T-helper 2 cell treated with Interferon-gamma antibody and Interleukin-4, amounts not matched to agents 100 ng/mL and 5 ng/mL, for 36 hours (primary cell): ENCODE measurements around the gene PNPO. TPM values are rescaled to one million over a fixed set of nuclear protein-coding genes. Genes with fewer than 3 reads are reported as not detected.
"Not testable (repeated sequence)": the region's sequence is repeated elsewhere in the genome, so short reads cannot be mapped to it uniquely, and the experiment has no call there.

Source experiments
- intact Hi-C: fragments of 100-400 bp; cut with micrococcal nuclease; formaldehyde crosslinking; loops from one replicate; pipeline ENCODE4 v1.15.1; 2023
- total RNA-seq: library from RNA; stranded (reverse); gene quantifications from 2 replicates; pipeline ENCODE4 v1.2.3, GENCODE V29; 2022

PNPO gene
- total RNA-seq, 1 donor from 2014 or later = 39.4 TPM

DNA sequence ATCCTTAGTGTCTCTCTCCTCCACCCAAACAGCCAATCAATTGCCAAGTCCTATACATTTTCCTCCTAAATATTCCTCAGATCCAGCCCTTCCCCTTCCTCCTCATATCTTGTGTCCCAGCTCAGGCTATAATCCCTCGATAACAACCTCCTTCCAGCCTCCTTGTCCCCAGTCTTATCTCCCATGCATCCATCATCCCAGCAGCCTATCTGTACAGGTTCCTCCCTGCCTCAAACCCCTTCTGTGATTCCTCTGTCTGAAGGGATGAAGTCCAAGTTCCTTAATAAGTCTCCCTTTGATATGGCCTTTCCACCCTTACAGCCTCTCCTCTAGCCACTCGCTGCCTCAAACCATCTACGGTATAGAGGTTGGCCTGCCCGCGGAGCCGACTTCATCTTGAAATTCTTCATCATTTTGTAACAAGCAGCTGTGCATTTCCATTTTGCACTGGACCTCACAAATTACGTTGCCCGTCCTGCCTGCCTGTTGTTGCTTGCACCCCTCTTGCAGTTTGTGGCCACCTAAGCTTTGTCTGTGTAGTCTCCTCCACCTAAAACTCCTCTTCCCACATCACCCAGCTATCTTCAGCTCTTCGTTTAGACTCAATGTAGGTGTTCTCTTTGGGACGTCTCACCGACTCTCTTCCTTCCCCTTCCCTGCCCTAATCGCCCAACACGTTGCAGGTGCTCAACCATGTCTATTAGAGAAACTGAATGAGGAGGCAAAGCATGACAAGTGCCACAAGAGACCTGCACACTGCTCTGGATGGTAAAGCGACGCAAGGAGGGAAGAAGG, 28.8 kb downstream of the PNPO start:
- intact Hi-C loops = loop anchor here (1.0 to 2.0 kb wide), 7 partner anchors 21 to 131 kb away; partner anchors contain the start of genes CBX1, NFE2L1, PNPO and SP2

DNA sequence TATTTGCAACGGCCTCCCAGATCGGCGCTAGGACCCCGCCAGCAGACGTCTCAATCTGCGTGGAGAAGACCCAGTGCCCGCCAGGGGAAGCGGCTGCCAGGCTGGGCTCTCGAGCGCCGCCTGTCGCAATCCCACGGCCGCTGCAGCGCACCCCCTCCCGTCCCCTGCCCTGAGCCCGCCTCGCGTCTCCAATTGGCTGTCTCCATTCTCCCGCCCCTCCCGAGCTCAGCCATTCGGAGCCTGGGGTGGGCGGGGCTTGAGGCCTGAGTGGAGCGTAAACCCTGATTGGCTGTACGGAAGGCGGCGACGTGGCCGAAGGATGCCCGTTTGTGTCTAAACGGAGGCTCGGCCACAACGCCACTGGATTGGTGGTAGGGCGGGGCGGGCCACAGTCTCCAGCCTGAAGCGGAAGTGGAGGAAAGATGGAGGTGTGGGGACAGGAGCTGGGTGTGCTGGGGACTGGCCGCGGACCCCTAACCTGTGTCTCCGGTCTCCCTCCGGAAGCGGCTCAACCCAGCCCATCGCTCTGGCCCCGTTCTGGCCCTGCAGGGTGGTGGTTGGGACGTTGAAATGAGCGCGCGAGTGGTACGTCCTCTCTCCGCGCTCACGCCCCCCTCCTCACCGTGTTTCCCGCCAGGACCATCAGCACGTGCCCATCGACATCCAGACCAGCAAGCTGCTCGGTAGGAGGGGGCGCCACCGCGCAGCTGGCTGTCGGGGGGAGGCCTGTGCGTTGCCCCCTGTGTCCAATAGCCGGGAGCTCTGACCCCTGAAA, 29.5 kb downstream of the PNPO start, which contains the start of gene CDK5RAP3:
TSS of gene CDK5RAP3 (plus strand) at position 389 of the 775 bp plus-strand sequence. CDS start at position 423, 34 bp downstream.
- intact Hi-C loops = loop anchor here (1.0 to 2.0 kb wide), 7 partner anchors 22 to 130 kb away; partner anchors contain the start of genes CBX1, NFE2L1, PNPO and SP2

DNA sequence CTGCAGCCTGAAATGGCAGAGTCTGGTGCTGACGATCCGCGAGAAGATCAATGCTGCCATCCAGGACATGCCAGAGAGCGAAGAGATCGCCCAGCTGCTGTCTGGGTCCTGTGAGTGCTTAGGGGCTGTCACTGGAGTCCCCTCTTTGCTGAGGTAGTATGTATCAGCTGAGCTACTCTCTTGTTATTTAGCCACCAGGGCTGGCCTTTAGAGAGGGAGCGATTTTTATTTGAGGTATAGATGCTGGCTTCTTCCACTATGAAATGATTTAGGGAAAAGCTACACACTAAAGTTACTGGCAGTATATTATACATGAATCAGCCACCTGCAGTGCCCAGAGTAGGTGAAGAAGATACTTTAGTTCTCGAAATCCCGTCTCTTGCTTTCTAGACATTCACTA, 32.2 kb downstream of the PNPO start:
- intact Hi-C loops = no loop called here

DNA sequence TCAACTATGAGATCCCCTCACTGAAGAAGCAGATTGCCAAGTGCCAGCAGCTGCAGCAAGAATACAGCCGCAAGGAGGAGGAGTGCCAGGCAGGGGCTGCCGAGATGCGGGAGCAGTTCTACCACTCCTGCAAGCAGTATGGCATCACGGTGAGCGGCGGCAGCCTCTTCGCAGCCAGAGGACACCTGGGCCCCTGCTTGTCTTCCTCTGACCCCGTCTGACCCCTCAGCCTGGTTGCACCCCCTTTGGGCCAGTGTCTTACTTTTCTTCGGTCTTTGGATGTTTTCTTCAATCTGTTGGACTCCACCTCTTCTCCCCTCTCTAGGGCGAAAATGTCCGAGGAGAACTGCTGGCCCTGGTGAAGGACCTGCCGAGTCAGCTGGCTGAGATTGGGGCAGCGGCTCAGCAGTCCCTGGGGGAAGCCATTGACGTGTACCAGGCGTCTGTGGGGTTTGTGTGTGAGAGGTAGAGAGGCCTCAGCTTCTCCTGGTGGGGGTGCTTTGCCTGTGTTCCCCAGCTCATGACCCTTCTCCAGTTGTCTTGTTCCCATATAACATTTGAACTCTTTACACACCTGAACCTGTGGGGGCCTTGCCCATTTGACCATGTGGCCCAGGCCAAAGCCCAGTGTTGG, 33.9 kb downstream of the PNPO start:
- intact Hi-C loops = no loop called here

DNA sequence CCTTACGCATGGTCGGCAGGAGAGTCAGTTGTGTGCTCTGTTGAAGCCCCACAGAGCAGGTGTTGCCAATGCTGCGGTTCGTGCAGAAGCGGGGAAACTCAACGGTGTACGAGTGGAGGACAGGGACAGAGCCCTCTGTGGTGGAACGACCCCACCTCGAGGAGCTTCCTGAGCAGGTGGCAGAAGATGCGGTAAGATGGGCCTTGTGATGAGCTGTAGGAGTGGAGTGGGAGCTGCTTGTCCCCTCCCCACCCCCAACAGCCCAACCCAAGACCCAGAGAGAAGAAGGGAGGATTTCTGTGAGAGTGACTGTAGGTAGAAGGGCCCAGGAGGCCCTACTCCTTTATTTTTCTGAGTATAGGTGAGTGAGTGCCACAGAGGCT, 34.4 kb downstream of the PNPO start:
- intact Hi-C loops = no loop called here

DNA sequence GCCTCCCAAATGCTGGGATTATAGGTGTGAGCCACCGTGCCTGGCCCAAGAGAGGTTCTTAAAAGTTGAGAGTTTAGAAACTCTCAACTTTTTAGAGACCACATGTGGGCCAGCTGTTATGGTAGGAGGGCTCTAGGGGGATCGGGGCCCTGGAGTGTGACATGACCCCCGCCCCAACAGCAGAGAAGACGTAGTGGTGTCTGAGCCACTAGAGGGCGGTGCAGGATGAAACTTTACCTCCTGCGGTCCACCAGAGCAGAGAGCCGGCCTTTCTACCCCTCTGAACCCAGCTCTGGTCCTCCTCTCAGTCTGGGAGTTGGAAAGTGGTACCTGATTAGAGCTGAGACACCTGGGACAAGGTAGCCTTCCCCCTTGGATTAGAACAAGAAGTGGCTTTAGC, 37.0 kb downstream of the PNPO start:
- intact Hi-C loops = loop anchor here (2.0 kb wide), 1 partner anchor 38 kb away; no protein-coding TSS in a partner anchor

DNA sequence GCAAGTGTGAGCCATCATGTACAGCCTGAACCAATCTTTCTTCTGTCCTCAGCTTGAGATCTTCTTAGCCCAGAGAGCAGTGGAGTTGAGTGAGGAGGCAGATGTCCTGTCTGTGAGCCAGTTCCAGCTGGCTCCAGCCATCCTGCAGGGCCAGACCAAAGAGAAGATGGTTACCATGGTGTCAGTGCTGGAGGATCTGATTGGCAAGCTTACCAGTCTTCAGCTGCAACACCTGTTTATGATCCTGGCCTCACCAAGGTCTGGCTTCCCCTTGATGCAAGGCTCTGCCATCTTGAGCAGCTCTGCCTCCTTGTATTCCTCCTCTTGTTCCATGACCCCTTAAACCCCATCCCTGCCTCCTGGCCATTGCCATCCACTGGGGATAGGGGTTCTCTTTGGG, 39.2 kb downstream of the PNPO start:
- intact Hi-C loops = no loop called here

DNA sequence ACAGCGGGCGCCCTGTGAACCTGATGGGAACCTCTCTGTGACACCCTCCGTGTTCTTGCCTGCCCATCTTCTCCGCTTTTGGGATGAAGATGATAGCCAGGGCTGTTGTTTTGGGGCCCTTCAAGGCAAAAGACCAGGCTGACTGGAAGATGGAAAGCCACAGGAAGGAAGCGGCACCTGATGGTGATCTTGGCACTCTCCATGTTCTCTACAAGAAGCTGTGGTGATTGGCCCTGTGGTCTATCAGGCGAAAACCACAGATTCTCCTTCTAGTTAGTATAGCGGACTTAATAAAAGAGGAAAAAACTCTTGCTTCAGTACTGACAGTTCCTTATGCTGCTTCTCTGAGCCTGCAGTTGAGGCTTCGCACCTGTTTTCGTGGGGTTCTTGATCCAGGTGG, 40.1 kb downstream of the PNPO start:
- intact Hi-C loops = no loop called here

DNA sequence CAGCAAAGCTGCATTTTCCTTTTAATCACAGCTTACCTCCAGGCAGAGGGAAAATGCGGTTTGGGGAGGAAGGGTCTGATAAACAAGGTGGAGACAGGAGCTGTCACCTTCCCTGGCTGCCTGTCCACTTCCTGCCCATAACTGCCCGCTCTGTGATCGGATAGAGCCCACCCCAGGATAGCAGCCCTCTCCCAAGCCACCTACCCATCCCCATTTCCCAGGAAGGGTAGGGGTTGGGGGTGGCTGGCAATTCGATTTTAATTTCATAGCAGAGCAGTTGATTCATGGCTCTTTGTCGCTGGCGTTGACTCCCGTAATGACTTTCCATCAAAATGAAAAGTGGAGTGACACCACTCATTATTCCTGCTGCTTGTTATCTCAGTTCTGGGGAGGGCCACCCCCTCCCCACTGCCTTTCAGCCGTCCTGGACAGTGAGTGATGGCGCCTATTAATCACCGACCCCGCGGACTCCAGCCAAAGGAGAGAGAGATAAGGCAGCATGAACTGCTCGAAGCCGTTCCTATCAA, 40.8 kb downstream of the PNPO start:
- intact Hi-C loops = no loop called here

DNA sequence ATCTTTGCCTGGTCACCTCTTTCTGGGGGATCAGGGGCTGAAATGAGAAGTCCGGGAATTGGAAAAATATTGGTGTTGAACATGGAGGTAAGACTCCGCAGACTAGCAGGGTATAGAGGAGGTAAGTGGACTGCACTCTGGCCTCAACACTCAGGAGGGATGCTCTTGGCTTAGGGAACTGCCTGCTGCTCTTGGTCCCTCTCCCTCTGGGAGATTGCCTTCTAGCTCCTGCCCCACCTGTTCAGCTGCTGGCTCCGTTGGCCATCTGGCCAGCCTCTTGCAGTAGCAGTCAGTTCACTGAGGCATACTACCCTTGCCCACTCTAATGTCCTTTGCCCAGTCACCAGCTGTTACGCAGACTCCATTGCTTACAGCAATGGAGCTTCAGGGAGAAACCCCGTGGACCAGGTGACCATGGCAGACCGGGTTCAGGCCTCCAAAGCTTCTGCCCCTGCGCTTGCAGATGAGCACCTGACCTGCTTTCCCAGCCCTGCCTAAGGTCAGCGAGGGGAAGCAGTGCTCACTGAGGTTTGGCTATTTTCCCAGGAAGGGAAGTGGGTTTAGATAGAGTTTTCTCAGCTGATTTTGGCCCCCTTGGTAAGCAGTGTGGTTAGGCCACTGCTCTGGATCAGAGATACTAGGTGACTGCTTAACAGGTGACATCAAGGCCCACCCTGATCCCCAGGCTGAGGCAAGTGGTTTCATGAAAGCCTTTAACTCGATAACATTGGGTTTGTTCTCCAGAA, 41.4 kb downstream of the PNPO start:
- intact Hi-C loops = no loop called here

DNA sequence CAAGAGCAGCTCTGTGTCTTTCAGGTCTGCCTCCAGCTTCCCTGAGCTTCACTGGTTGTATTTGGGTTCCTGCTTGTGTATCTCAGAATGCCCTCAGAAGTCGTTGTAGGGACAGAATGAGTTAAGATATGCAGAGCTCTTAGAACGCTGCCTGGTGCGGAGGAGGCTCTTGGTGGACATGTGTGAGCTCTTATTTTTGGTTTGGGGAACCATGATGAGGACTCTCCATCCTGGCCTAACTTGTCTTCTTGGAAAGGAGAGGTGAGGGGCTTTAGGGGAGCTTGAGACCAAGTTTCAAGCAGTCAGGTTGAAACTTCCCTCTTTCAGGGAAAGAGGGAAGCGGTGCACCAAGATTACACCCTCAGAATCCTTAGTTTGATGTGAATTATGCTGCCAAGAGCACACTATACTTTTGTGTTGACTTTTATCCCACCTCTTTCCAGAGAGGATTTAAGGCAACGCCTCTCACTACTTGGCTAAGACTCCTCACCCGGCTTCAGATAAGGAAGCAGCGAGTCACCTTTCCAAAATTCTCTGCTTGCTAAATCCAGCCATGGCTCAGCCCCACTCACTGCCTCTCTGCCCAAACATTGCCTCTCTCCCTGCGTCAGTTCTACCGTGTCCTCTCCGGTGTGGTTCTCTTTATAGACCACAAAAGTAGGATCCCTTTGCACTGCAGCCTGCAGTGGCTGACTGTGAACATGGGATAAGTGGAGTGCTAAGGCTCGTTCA, 42.3 kb downstream of the PNPO start:
- intact Hi-C loops = no loop called here

DNA sequence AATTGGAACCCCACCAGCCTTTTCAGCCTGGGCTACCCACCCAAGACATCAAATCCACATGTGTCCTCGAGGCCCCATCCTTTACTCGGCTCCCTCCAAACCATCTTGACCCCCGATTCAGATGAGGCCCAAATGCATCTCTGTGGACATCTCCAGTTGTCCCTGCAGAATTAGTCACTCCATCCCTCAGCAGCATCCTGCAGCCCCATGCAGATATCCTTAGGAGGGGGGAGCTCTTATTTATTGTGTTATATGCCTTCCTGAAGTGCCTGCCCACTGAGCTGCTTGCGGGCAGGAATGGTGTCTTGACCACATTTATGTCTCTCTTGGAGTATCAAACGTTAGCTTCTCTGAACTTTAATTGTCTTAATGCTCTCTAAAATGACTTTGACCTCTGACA, 45.1 kb downstream of the PNPO start:
- intact Hi-C loops = no loop called here

DNA sequence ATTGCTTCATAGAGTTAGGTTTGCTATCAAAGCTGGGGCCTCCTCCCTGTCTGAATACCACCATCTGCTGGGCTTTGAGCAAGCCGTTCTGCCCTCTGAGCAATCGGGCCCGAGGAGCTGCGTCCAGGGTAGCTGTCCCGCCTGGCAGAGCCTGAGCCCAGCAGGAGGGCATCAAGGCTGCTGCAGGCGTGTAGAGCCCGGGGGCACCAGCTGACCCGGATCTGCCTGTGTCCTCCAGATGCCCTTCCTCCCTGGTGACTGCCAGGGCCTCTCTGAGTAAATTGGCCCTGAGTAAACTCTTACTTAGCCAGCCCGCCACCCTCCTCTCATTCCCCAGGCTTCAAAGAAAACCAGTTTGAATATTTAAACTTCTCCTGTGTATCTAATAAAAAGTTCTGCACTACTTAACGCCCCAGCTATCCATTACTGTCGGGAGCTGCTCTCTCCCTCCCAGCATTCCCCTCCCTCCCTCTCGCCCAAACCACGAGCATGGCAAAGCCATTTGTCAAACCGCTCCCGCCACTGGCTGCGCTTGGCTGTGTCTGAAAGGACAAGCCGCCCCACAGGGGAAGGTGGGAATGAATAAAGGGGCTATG, 46.0 kb downstream of the PNPO start:
- intact Hi-C loops = no loop called here

DNA sequence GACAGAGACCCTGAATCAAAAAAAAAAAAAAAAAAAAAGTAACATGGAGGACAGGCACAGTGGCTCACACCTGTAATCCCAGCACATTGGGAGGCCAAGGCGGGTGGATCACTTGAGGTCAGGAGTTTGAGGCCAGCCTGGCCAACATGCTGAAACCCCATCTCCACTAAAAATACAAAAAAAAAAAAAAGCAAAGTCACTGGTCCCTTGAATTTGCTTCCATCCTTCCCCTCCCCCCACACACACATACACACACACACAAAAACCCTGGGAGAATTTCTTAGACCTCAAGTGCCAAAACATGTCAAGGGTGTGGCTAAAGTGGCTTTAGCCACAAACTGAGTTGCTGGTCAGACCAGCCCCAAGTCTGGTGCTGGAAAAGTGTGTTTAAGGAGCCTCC, 47.1 kb downstream of the PNPO start:
- intact Hi-C loops = not testable (repeated sequence)

DNA sequence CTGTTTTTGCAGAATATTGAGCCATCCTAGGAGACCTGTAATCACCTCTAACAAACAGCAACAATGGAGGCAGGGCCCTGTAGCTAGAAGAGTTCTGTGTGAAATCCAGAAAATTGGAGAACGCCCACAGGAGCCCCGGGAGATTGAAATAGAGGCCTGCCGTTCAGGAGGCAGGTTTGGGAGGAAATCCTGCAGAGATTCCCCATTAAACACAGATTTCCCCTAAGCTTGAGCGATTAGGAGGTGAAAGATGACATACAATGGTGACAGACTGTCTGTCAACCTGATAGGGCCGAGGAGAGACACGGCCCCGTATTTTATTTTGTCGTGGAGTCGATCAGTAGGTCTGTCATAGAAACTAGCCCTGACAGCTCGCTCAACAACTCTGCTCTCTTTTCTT, 47.8 kb downstream of the PNPO start:
- intact Hi-C loops = no loop called here

DNA sequence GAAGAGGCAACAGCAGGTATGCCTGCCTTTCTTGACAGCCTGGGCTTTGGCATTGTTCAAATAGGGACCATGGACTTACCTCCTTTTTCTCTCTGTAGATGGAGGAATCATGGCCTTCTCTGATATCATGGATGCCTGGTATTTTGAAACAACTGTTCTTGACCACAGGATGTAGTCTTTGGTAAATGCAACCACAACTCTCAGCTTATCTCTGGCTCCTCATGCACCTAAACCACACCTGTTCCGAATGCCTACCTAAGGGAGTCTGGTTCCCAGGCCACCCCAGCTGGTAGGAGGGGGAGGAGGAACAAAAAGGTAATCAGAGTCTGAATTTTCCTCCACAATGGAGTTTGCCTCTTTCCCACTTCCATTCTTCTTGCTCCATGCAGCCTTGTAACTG, 48.3 kb downstream of the PNPO start:
- intact Hi-C loops = no loop called here

DNA sequence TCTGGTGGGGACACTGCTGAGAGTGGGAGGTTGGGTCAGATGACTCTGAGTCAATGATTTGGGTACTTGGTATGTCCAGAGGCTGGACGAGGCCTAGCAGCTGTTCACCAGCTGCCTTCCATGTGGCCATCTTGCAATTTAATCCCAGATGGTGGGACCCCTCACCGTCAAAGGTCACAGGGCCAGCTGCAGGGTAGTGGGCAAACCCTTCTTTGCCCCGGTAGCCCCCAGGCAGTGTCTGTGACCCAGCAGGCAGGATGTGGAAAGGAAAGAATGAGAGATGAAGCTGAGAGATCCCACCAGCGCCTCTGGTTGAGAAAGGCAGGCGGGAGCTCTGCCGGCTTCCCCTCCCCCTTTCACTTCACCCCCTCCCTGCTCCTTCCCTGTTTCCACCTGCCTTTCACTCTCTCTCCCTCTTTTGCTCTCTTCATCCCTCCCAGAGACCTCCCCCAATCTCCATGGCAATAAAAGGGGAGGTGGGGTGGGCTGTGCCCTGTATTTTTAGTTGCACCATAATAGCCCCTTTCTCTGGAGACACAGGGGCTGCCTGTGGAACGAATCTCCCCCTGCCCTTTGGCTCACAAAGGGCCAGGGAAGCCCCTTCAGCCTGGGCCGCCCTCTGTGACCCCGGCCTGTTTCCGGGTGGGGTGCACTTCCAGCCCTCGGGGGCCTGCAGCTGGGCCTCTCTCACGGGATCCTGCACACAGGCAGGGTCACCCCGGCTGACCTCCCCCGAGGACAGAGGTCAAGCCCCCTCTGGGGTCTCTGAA, 49.8 kb downstream of the PNPO start:
- intact Hi-C loops = no loop called here

DNA sequence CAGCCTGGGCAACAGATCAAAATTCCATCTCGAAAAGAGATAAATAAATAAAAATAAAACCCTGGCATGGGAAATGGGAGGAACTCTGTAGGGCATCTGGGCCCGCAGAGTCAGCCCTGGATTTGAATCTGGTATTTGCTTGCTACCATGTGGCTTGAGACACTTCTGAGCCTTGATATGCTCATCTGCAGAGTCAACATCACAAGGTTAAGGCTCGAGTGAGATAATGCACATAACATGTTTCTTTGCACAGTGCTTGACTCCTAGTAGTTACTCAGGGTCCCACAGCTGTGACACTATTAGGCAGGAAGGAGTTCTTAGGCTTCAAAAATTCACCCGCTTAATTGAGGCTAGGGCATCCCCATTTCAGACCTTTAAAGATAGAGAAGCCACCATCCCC, 50.8 kb downstream of the PNPO start:
- intact Hi-C loops = no loop called here

DNA sequence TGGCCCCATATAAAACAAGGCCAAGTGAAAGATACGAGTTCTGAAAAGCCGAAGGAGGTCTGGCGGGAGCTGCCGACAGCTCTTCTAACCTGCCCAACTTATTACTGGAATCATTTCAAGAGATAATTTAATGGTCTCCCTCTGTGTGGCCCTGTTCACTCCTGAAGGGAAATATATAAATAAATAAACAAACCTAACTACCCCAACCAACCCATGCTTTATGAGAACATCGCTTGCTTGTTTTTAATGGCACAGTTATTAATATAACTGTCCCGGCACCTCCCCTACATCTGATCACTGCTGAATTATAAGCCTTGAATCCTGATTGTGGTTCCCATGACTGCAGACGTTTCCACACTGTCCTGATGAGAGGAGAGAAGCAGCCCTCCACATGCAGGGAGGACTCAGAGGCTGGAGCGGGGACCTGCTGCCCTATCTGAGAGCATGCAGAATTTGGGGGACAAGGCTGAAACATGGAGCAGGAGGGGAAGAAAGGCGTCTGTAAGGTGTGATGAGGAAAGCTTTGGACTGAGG, 51.7 kb downstream of the PNPO start:
- intact Hi-C loops = no loop called here
